Vagina (tissue), 2 donors: Measurements from ENCODE around the gene DEPP1.

Experiments
- POLR2A ChIP-seq, 2 donors: fragments of 450-650 bp; IDR thresholded peaks; one replicate each; pipeline ENCODE4 v1.6.1; 2017; ENCODE audit warnings: antibody characterized with exemption in 2 of 2, mild to moderate bottlenecking in 2 of 2, moderate library complexity in 2 of 2
- TF ChIP-seq, protein P1 (sequence below), 3 experiments: fragments of 450-650 bp in 2 of 3; fragments of 200-600 bp in 1 of 3; sonication (generic) in 1 of 3; IDR thresholded peaks; one replicate each; pipeline ENCODE4 v1.5.1; 2017 to 2019; ENCODE audit warnings: antibody characterized with exemption in 3 of 3, mild to moderate bottlenecking in 2 of 3, moderate library complexity in 2 of 3

DNA sequence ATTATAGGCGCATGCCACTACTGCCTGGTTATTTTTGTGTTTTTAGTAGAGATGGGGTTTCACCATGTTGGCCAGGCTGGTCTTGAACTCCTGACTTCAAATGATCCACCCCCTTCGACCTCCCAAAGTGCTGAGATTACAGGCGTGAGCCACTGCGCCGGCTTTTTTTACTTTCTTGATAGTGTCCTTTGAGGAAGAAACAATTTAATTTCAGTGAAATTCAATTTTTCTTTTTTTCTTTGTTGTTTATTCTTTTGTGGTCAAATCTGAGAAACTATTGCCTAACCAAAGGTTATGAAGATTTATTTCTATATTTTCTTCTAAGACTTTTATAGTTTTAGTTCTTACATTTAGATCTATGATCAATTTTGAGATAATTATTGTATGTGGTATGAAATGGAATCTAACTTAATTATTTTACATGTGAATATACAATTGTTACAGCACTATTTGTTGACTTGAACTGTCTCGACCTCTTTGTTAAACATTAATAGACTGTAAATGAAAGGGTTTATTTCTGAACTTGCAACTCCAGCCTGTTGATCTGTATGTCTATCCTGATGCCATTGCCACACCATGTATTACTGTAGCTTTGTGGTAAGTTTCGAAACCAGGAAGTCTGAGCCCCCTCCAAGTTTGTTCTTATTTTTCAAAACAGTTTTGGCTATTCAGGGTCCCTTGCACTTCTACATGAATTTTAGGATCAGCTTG is 38.8 kb downstream of the DEPP1 start:
- TF ChIP-seq, protein P1, sequence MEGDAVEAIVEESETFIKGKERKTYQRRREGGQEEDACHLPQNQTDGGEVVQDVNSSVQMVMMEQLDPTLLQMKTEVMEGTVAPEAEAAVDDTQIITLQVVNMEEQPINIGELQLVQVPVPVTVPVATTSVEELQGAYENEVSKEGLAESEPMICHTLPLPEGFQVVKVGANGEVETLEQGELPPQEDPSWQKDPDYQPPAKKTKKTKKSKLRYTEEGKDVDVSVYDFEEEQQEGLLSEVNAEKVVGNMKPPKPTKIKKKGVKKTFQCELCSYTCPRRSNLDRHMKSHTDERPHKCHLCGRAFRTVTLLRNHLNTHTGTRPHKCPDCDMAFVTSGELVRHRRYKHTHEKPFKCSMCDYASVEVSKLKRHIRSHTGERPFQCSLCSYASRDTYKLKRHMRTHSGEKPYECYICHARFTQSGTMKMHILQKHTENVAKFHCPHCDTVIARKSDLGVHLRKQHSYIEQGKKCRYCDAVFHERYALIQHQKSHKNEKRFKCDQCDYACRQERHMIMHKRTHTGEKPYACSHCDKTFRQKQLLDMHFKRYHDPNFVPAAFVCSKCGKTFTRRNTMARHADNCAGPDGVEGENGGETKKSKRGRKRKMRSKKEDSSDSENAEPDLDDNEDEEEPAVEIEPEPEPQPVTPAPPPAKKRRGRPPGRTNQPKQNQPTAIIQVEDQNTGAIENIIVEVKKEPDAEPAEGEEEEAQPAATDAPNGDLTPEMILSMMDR (IDR thresholded peaks at IDR 0.05), result no peak
- TF ChIP-seq POLR2A (IDR thresholded peaks at IDR 0.05), result no peak
